NCI-H510A treated with DMSO at 0.1 percent for 48 hours (cell line): Measurements from ENCODE around the gene NELFA.
A peak's percentile ranks its signal among the peaks of the same experiment; 100 is the strongest.

Experiments used
- DNase-seq: peaks from one replicate; lab custom pipeline; 2025; lab: John Stamatoyannopoulos, UW

The NELFA gene

DNA sequence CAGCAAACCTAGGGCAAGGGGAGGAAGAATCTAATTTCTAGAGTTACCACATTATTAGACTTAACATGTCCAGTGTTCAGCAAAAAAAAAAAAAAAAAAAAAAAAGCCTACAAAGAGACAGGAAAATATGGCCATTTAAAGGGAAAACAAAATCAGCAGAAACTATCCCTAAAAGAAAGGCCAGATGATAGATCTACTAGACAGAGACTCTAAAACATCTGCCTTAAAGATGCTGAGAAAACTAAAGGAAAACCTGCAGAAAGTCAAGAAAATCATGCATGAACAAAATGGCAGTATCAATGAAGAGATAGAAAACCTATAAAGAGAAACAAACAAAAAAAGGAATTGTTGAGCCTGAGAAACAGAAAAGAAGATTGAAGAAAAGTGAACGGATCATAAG is 43.8 kb downstream of the NELFA start:
- no peak for DNase-seq

DNA sequence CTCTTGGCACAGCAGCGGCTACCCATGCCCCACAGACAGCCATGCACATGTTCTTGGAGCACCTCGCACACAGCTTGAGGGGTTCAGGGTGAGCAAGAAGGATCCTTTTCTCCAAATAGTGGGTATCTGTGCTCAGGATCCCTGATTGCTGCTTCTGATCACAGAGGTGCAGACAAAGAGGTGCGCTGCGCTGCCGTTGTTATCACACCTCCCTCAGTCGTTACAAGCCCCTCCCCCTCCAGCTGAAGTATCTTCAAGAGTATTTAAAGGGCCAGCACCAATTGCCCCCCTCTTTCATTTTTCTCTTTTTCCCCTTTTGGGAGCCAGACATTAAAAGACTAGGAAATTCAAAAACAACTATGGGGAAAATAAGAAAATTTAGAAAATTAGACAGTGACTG is 44.3 kb downstream of the NELFA start:
- no peak for DNase-seq

DNA sequence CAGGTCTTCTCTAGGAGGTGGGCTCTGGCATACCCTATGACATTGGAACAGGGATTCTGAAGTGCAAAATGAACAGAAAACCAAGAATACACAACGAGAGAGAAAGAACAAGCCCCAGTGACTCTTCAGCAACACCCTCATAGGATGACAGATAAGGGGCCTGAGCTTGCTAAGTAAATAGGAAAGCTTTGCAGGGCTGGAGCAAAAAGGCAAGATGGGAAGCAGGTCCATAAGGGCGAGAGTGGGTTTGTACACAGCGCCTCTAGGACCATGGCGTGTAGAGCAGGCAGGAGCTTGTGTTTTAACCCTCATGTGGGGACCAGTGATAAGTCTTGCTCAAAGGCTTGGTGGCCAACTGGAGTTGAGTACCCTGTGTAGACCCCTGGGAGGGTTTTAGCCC is 45.8 kb downstream of the NELFA start:
- DNase-seq, result no peak

DNA sequence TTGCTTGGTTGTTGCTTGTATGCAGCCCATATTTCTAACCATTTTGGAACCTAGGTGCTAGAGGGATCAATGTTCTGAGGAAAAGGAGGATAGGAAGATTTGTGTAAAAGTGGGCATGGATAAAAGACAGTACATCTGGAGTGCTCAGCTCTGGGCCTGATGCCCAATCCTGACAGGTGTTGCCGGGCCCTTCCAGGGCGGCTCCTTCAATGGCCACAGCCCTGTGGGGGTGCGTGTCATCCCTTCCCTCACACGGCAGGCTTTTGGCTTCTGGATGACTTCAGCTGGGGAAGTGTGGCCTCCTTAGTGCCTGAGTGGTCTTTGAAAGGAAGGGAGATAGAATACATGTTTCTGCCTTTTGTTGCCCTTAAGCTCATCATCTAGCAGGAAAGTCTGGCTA is 47.2 kb downstream of the NELFA start:
- no peak for DNase-seq

DNA sequence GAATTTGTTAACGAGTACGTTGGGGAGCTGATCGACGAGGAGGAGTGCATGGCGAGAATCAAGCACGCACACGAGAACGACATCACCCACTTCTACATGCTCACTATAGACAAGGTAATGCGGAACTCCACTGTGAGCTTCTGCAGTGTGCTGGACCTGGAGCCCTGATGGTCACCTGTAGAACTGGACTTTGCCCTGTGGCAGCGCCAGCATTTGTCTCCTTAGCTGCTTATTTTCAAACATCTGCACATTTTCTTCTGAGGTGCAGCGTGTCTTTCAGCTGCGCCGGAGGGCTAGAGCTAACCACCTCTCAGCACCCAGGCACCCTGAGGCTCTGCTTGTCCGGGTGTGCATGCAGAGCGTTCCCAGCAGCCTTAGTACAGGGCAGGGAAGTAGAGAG is 47.7 kb downstream of the NELFA start:
- no peak for DNase-seq

DNA sequence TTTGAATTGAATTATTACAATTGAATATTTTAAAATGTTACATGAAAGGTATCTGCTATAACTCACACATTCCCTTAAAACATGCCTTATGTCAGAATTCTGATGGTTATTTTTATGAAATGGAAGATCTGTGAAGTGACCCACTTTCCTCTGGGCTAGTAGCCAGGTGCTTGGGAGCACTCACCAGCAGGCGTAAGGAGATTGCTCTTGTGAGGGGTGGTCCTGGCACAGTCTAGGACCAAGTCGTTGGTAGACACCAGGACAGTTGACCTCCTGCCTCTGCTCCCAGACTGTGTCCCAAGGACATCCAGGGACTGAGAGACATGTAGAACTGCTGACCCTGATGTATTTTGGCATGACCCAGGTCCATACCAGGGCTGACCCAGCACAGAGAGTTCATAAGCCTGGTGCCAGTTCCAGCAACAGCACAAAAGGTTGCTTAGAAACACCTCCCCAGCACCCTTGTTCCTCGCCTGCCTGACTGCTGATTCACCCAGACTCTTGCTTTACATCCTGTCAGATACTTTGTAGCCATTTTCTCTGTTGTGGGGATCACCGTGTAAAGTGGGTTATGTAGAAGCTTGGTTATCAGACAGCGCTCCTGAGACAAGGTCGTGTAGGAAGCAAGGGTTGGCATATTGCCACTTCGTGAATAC is 48.5 kb downstream of the NELFA start:
- DNase-seq, result no peak

DNA sequence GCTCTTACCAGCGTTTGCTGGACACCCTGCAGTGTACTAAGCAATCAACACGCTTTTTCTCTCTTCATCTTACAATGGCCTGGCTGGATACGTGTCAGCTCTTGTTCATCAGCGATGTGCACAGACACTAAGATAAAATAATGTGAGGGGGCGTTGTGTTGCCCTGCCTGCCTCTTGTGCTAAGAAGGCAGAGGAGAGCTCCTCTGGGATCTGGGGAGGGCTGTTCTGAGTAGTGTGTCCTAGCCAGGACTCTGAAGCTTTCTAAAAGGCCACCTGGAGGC is 49.7 kb downstream of the NELFA start:
- DNase-seq, result no peak

DNA sequence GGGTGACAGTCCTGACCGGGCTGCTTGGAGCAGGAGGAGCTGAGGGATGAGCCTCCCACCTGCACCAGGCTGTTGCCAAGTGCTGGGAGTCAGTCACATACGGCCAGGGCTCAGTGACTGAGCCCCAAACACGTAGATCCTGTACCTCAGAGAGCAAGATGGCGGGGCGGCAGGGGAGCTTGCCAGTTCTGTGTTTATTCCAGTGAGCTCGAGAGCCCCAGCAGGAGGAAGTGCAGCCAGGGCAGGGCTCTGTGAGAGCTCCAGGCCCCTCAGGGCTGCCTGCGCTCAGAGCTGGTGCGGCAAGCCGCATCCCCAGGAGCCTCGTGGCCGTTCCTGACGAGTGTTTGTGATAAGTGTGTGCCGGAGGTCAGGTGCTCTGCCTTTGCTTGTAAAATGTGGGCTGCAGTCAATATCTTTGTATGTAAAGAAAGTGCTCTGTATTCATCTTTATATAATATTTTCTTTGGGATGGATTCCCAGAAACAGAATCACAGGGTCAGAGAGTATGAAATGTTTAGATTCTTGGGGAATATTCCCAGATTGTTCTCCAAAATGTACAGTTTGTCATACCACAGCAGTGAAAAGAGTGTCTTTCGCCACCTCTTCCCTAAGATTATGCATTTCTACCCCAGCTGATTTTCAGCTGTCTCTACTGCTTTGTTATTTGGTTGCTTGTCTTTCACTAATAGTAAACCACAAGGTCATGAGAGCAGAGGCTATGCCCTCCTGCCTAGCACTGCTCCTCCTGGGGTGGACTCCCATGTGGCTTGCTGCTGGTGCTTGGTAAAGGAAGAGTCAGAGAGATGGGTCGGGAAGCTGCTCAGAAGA is 50.3 kb downstream of the NELFA start:
- no peak for DNase-seq

DNA sequence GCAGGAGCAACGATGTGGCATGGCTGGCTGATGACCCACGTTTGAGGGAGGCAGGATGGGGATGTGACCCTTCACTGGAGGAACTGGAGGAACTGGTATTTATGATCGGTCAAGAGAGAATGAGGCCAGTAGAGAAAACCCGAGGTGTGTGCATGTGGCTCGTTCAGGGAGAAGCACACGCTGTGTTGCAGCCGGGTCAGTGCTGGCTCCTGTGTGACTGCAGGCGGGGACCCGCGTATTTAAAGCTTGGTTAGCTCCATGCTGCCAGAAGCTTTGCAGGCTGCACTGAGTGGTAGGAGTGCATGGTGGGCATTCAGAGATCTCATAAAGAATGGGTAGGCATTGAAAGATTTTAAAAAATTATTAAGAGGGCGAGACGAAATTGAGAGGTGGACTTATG is 52.1 kb downstream of the NELFA start:
- DNase-seq, result no peak

DNA sequence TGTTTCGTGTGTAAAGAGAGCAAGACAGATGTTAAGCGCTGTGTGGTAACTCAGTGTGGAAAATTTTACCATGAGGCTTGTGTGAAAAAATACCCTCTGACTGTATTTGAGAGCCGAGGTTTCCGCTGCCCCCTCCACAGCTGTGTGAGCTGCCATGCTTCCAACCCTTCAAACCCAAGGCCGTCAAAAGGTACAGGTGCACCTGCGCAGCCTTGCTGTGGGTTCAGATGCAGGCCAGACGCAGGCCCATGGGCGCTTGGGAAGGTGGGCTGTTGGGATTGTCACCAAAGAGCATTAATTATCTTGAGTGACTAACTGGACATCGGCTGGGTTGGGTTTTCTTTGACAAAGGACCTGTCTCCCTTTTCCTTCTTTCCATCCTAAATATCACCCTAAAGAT is 55.4 kb downstream of the NELFA start:
- no peak for DNase-seq

DNA sequence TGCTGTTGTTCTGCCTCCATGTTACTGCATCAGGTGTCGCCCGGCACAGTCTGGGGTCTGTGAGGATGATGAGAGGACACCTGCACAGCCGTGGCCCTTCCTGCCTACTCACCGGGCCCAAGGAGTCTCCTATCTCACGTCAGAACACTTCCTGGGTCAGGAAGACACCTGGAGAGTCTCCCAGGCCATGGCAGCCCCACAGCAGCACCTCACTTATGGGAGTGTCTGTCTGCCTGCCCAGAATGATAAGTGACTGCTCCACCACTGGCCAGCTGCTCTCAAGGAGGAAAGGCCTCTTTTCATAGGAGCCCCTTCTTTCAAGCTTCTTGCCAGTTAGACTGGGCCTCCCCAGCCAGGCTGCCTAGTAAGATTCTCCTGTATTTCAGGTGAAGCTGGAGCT is 56.1 kb downstream of the NELFA start:
- DNase-seq, result no peak

DNA sequence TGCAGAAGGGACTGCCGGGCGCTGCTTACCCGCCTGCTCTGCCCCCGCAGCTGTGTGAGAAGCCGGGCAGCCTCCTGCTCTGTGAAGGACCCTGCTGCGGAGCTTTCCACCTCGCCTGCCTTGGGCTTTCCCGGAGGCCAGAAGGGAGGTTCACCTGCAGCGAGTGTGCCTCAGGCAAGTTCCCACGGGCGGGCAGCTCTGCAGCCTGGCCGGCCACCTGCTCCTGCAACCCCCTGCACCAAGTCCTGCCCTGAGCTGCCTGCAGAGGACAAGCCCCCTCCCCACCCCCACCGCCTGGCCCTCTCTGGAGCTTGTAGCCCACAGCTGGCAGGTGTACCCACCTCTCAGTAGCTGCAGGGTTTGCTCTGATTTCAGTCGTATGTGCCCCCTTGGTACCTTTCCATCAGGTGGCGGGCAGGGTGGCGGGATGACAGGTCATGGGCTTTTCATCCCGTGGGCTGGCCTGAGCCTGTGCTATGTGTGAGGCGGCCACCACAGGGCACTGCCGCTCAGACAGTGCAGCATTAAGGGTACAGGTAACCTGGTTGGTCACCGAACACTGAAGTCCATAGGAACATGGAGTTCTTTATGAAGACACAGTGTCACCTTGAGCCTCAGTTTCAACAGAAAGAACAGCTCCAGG is 56.6 kb downstream of the NELFA start:
- DNase-seq, result no peak

DNA sequence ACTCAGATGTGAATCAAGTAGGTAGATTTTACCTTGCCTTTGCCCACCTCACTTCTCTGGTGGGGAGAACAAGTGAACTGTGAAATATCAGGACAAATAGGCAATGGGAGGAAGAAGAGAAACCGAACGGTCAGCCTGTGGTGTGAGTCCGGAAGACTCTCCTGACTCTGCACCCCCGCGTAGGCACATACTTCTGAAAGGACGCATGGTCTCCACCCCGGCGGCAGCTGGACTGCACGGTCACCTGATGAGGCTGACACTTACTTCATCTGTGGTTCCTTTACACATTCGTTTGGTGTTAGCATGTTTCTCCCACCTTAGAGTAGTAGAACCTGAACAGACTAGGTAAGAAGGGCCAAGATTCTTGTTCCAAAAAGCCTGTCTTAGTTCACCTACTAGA is 58.4 kb downstream of the NELFA start:
- DNase-seq, result no peak

DNA sequence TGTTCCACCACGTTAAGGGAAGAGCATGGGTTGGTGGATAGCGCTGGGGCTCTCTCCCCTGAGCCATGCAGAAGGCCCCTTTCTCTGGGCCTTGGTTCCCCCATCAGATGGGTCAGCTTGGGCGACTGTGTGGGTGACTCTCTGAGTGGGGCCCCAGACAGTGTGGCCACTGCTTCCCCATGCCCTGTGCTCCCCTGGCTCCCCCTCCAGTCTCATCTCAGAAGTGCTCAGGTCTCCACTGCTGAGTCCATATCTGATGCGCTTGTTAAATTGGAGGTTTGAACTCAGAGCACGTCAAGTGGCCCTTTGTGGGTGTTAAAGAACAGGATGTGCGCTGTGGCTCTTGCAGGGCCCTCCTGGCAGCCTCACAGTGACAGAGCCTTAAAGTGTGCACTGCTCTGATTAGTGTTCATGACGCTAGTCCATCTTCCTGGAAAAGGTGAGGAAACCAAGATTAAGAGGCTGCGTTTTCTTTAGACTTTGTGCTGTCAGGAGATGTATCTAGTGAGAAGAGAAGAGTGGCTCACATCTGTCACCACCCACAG is 59.8 kb downstream of the NELFA start:
- no peak for DNase-seq

DNA sequence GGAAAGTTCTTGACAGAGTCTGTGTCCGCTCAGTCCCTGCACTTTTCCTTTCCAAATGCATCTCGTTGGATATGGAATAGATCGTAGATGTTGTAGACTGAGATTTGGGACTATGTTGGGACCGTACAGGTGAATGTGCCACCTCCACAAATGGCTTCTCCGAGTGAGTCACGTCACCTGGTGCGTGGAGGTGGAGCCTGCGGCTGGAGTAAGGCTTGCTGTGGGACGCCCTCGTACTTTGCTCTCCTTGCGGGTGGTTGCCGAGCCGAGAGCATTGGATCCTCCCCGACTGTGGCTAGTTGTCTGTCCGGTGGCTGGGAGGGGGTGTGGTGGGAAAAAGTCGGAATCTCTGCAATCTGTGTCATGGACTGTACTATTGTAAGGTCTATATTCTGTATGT is 60.5 kb downstream of the NELFA start:
- DNase-seq, result no peak

DNA sequence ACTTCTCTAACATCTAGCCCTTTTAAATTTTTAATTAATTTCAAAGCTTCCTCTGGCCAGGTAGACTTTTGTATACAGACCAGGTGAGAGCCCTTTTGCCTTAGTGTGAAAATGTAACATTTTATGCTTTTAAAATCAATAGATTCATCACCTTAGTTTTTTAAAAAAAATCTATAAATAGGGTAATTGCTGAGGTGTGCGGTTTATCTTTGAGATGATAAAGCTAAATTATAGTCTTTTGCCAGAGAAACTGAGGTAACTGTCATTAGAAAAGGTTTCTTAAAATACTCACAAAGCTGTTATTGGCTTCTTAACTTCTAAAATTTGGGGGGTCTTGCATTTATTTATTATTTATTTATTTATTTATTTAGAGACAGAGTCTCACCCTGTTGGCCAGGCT is 62.9 kb downstream of the NELFA start:
- DNase-seq, result no peak

DNA sequence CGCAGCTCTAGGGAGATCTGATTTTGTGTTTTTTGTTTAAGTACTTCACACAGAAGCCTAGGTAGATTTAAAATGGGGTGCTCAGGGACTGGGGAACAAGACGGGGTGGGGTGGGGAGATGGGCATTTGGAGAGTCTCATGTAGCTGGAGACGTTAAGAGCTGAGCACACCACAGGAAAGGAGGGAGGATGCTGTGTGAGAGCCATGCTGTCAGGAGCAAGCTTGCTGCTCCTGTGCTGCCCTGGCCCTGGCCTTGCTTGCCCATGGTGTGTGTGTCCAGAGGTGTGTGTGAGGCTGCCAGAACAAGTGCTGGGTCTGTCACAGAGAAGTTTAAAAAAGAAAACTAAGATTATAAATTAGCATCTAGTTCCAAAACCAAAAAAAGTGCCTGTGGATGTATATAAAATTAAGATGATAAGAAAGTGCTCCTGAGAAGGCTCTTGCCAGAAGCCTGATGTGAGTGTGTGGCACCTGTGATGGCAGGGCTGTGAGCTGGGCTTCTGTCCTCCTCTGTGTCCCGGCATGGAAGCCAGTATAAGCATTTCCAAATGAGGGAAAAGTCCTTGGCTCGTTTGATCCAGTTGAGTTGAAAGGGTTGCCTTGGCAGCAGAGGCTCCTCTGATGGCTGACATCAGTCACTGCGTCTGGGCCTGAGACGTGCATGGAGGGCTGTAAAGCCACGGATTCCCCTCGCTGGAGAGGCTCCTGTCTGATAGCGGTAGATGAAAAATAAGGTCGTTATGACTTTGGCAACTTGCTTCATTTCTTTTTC is 63.5 kb downstream of the NELFA start:
- DNase-seq, result no peak

DNA sequence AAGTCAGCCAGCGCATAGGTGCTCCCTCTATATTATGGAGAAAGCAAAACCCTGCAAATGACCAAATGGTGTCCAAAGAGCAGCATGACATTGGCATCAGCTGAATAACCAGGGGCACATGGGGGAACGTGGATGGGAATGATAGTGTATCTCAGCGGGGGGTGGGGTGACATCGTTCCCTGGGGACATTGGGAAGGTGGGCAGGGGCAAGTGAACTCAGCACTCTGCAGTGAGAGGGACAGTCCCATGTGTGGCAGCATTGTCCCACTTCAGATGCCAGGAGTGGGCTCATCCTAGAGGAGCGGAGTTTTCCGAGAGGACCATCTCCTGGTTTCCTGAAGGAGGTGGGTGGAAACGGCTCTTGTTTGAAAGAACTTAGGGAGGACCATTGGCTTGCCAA is 64.8 kb downstream of the NELFA start:
- no peak for DNase-seq

DNA sequence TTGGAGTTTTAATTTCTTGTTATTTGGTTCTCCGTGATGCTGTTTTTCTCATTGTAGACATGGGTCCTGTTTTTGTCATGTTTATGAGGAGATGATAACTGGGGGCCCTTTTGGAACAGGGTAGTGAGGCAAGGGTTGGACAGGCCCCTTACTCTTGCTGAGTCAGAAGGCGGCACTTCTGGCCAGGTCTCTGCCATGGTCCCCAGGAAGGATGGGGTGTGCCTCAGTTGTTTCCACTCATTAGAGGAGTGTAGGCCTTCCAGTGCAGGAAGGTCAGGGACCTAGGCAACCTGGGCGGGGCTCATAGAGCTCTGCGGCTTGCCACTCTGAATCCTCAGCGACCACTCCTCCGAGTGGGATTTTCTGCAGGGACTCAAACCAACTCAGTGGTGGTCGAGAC is 68.2 kb downstream of the NELFA start:
- no peak for DNase-seq

DNA sequence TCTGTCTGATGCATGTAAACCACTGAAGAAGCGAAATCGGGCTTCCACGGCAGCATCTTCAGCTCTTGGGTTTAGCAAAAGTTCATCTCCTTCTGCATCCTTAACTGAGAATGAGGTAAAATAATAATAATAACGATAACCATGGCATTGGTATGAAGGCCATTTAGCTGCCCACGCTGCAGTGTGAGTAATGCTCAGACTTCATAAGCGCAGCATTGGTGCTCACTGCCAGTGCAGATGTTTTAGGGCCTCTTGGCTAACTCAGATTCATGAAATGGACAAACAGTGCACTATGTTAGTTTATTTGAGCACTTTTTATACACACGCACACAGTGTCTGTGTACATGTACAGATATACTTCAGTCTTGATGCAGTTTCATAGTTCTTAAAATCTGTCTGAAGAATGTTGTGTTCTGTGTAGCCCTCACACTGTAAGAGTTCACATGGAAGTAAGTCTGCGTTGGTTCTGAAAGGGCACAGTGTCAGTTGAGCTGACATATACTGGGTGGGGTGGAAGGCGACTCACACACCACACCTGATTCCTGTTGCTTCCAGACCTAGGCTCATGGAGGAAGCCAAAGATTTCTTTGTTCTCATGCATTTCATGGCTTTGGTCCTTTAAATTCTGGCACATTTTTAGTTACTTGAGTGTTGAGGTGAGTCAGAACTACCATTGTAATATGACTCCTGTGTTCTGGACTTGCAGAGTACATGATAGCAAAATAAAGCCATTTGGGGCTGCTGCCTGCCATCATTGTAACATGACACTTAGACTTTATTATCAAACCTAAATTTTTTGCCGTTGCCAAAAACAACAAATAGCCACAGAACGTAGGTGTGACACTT is 68.9 kb downstream of the NELFA start:
- DNase-seq, result peak; percentile 7

DNA sequence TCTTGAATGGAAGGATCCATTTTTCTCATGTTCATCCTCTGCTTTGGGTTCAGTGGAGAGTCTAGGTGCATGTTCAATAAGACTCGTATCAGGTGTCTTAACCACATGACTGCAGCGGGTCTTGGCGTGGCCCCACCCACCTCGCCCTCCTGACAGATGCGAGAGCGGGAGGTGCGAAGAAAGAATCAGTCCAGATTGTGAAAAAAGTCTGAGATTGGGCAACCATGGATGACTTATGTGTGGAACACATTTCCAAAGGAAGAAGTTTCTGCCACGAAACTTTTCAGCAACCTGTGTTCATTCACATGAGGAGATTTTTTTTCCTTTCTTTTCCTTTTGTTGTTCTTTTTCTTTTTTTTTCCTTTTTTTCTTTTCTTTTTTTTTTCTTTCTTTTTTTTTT is 70.7 kb downstream of the NELFA start:
- no peak for DNase-seq

DNA sequence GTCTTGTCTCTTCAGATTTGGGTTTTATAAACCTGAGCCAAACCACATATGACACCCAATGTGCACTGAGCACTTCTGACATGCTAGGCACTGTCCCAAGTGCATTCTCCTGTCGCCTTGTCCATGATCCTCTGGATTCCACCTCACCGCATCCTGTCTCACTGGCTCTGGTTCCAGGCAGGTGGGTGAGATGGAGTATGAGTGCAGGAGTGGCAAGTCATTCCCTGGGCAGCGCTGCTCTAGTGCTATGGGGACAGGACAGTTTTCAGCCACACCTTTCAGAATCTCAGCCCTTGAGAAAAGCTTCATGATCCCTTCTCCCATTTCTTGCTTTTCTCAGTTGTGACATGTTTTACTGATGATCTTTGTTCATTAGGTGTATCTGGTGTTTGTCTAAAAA is 71.2 kb downstream of the NELFA start:
- no peak for DNase-seq
